Panc1 (cell line): ENCODE results near the gene CRELD2. TPM values are rescaled to one million over a fixed set of nuclear protein-coding genes. Genes with fewer than 3 reads are reported as not detected.

Experiments used
- ATAC-seq: fragments of 200-7000 bp; cut with Tn5 transposase; 2 replicates; pipeline ENCODE4 v1.9.1; 2020; ENCODE audit warnings: mild to moderate bottlenecking, moderate library complexity
- BruUV-seq: library from RNA; stranded (reverse); fragments of 400-500 nt; replicated peaks from 2 replicates; lab custom pipeline; 2021; lab: Mats Ljungman, UMichigan
- CTCF ChIA-PET: fragments of 300-600 bp; sonication (Branson Sonifier 250); formaldehyde crosslinking; loops from one replicate; lab custom pipeline; 2022; ENCODE audit warnings: antibody characterized with exemption; lab: Charles Lee
- POLR2A ChIA-PET: fragments of 300-600 bp; sonication (Branson Sonifier 250); formaldehyde crosslinking; loops from one replicate; lab custom pipeline; 2022; ENCODE audit warnings: antibody characterized with exemption; lab: Charles Lee
- DNase-seq: peaks from one replicate; pipeline ENCODE4 v3.0.0-alpha.2; 2010; ENCODE audit warnings: low read depth, low spot score
- H3K27ac ChIP-seq: 2 replicates; pipeline ENCODE4 v1.5.1; 2011; ENCODE audit warnings: mild to moderate bottlenecking, low read length, inconsistent platforms
- H3K27me3 ChIP-seq: fragments of 200-500 bp; sonication (Bioruptor generic); 2 replicates; pipeline ENCODE4 v1.6.0; 2014; ENCODE audit warnings: low read length, inconsistent platforms; ENCODE audit not compliant: control insufficient read depth, insufficient read depth
- H3K36me3 ChIP-seq: fragments of 200-500 bp; sonication (Bioruptor generic); 2 replicates; pipeline ENCODE4 v1.5.1; 2014; ENCODE audit warnings: inconsistent platforms, mild to moderate bottlenecking, low read length, moderate library complexity; ENCODE audit not compliant: control insufficient read depth, insufficient read depth
- H3K4me1 ChIP-seq: 2 replicates; pipeline ENCODE4 v1.5.1; 2011; ENCODE audit warnings: inconsistent platforms, mild to moderate bottlenecking, low read length, moderate library complexity; ENCODE audit not compliant: control insufficient read depth, insufficient read depth
- H3K4me3 ChIP-seq, 2 experiments: 2 replicates each; pipeline ENCODE4 v1.5.1; 2011 to 2012; ENCODE audit warnings: low read depth in 2 of 2, low read length in 2 of 2, mild to moderate bottlenecking in 2 of 2, inconsistent platforms in 1 of 2, moderate library complexity in 1 of 2
- H3K9me3 ChIP-seq: fragments of 200-500 bp; sonication (Bioruptor generic); 2 replicates; pipeline ENCODE4 v1.5.1; 2014; ENCODE audit warnings: low read depth, mild to moderate bottlenecking, inconsistent platforms, low read length, moderate library complexity; ENCODE audit not compliant: control insufficient read depth, insufficient read depth
- POLR2AphosphoS5 ChIP-seq: IDR thresholded peaks from 2 replicates; pipeline ENCODE4 v1.6.1; 2012; ENCODE audit warnings: mild to moderate bottlenecking, low read depth, low read length, moderate library complexity
- REST ChIP-seq, 2 experiments: IDR thresholded peaks; 2 replicates each; pipeline ENCODE4 v1.6.1; 2011 to 2012; ENCODE audit warnings: low read depth in 2 of 2, control low read depth in 1 of 2, low read length in 1 of 2, mild to moderate bottlenecking in 1 of 2, moderate library complexity in 1 of 2; ENCODE audit not compliant: insufficient read depth in 1 of 2
- SIN3A ChIP-seq: IDR thresholded peaks from 2 replicates; pipeline ENCODE4 v1.6.1; 2012; ENCODE audit warnings: low read depth, mild to moderate bottlenecking, low read length, moderate library complexity, borderline replicate concordance; ENCODE audit not compliant: insufficient read depth
- TCF7L2 ChIP-seq: IDR thresholded peaks from 2 replicates; pipeline ENCODE4 v1.6.1; 2011; ENCODE audit warnings: mild to moderate bottlenecking, low read depth, low read length, inconsistent platforms
- in situ Hi-C: cut with HindIII; loops from 2 replicates; pipeline ENCODE4 v1.10.0; 2016; ENCODE audit warnings: low sequenced_read_pairs, low pct_unique_long_range_greater_than_20kb
- intact Hi-C: fragments of 100-400 bp; cut with micrococcal nuclease; formaldehyde crosslinking; loops from one replicate; pipeline ENCODE4 v1.10.0; 2022; ENCODE audit not compliant: unreplicated experiment
- total RNA-seq: library from RNA; stranded (reverse); gene quantifications from one replicate; pipeline ENCODE4 v1.2.1, GENCODE V29; 2021; ENCODE audit not compliant: unreplicated experiment
- TF ChIP-seq, protein P1 (sequence below): fragments of 450-650 bp; IDR thresholded peaks from 2 replicates; pipeline ENCODE4 v1.5.1; 2017; ENCODE audit warnings: mild to moderate bottlenecking

CRELD2 gene
- total RNA-seq, 1 experiment from 2014 or later, result 59.7 TPM

DNA sequence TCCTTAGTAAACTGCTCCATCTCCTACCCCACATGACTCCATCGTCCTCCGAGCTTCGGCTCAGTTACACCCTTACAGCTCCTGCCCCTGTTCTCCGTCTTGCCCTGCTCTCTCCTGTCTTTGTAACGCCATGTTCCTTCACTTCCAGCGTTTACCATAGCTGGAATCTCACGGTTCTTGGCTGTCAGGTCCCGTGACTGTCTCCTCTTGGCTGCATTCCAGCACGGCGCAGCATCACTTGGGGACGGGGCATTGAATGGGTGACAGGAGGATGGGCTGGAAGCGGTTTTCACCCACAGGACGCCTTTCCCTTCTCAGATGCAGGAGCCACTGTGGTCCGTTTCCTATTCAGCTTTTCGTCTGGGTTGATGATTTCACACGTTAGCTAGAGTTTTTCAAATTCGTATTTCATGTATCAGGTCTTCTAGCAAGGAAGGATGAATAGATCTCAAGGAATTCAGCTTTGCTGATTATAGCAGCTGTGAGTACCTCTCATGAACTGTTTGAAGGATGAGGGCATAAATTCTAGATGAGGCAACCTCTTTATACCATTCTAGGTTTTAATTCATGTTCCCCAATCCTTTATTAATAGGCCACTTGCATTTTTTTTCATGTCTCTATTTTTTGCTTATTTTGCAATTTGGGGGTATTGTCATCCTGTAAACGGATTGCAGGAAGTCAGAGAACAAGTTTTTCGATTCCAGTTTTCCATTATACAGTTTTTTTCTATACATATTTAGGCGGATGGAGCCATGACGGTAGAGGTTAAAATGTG lies 35.7 kb upstream of the CRELD2 start:
- Histone ChIP-seq H3K27me3 (no peaks in the 10 kb centered on the region), H3K4me3 (no peak overlapping the region), H3K36me3 (no peaks in the 10 kb centered on the region), H3K27ac (no peak overlapping the region), H3K9me3 (no peaks in the 10 kb centered on the region), H3K4me1 (no peaks in the 10 kb centered on the region)
- ATAC-seq, result no peak
- in situ Hi-C loops, result no loop called here
- intact Hi-C loops, result no loop called here
- BruUV-seq, result no TSS peak
- DNase-seq, result no peak
- no peak for TF ChIP-seq SIN3A
- TF ChIP-seq REST (IDR thresholded peaks at IDR 0.05; ENCODE audit: insufficient read depth in 1 of 2, low read depth in 2 of 2, low read length in 1 of 2), result no peak
- TF ChIP-seq, protein P1, sequence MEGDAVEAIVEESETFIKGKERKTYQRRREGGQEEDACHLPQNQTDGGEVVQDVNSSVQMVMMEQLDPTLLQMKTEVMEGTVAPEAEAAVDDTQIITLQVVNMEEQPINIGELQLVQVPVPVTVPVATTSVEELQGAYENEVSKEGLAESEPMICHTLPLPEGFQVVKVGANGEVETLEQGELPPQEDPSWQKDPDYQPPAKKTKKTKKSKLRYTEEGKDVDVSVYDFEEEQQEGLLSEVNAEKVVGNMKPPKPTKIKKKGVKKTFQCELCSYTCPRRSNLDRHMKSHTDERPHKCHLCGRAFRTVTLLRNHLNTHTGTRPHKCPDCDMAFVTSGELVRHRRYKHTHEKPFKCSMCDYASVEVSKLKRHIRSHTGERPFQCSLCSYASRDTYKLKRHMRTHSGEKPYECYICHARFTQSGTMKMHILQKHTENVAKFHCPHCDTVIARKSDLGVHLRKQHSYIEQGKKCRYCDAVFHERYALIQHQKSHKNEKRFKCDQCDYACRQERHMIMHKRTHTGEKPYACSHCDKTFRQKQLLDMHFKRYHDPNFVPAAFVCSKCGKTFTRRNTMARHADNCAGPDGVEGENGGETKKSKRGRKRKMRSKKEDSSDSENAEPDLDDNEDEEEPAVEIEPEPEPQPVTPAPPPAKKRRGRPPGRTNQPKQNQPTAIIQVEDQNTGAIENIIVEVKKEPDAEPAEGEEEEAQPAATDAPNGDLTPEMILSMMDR, result no peak
- TF ChIP-seq POLR2AphosphoS5, result no peak
- no peak for TF ChIP-seq TCF7L2
- ChIA-PET POLR2A (no interaction called here), CTCF (no interaction called here)

- DNase-seq (no peak), ATAC-seq (no peak)
- Histone ChIP-seq H3K4me1 (no peaks in the 10 kb centered on the region), H3K36me3 (no peaks in the 10 kb centered on the region), H3K9me3 (no peaks in the 10 kb centered on the region), H3K27me3 (no peaks in the 10 kb centered on the region), H3K4me3 (no peak overlapping the region), H3K27ac (no peak overlapping the region)
- no TSS peak for BruUV-seq
- POLR2A ChIA-PET, result no interaction called here
- TF ChIP-seq, protein P1, result no peak
- TF ChIP-seq SIN3A, result no peak
- no peak for TF ChIP-seq REST (IDR thresholded peaks at IDR 0.05; ENCODE audit: insufficient read depth in 1 of 2, low read depth in 2 of 2, low read length in 1 of 2)
- no peak for TF ChIP-seq POLR2AphosphoS5
- no peak for TF ChIP-seq TCF7L2
- intact Hi-C loops (no loop called here), in situ Hi-C loops (no loop called here)
- CTCF ChIA-PET, result no interaction called here
These were observed 35.2 kb upstream of the CRELD2 start for GRCh38 chr22:49883294-49883640.
